LHCN-M2 (cell line): ENCODE measurements around the gene IVD. TPM values are rescaled to one million over a fixed set of nuclear protein-coding genes. Genes with fewer than 3 reads are reported as not detected.
A peak's percentile ranks its signal among the peaks of the same experiment; 100 is the strongest.

ENCODE experiments used
- DNase-seq: peaks from one replicate; pipeline ENCODE4 v3.0.0-alpha.2; 2012; ENCODE audit warnings: low read depth
- total RNA-seq: library from RNA; depleted of rRNA; stranded (reverse); fragments of >200 nt; gene quantifications from 2 replicates; pipeline ENCODE4 v1.2.3, GENCODE V29; 2014

IVD gene
- total RNA-seq, 1 experiment from 2014 or later = 32.3 TPM

GRCh38 chr15:40414816-40415215 is 9.2 kb downstream of the IVD start:
- DNase-seq = no peak

DNA sequence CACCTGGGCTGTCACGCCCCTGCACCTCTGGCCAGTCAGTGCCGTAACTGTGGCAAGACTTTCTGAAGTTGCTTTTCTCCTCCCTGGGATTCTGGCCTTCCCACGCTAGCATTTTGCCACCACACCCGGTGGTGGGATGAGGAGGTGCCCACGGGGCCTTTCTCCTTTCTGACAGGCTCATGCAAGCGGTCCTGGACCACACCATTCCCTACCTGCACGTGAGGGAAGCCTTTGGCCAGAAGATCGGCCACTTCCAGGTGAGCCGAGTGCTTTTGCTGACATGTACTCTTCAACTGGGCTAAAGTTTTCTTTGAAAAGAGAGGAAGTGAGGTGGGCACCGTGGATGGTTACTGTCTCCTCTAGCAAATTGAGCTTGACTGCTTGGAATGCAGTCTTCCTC is 9.6 kb downstream of the IVD start:
- no peak for DNase-seq

GRCh38 chr15:40416056-40416455 is 10.5 kb downstream of the IVD start:
- no peak for DNase-seq

DNA sequence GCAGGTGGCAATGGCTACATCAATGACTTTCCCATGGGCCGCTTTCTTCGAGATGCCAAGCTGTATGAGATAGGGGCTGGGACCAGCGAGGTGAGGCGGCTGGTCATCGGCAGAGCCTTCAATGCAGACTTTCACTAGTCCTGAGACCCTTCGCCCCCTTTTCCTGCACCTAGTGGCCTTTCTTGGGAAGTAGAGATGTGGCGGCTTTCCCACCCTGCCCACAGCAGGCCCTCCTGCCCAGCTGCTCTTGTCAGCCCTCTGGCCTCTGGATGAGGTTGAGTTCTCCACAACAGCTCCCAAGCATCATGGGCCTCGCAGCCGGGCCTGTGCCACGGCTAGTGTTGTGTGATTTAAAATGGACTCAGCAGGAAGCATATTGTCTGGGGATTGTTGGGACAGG is 12.5 kb downstream of the IVD start:
- no peak for DNase-seq

- DNase-seq = no peak
Observed at GRCh38 chr15:40420071-40420713, 14.6 kb downstream of the IVD start.

DNA sequence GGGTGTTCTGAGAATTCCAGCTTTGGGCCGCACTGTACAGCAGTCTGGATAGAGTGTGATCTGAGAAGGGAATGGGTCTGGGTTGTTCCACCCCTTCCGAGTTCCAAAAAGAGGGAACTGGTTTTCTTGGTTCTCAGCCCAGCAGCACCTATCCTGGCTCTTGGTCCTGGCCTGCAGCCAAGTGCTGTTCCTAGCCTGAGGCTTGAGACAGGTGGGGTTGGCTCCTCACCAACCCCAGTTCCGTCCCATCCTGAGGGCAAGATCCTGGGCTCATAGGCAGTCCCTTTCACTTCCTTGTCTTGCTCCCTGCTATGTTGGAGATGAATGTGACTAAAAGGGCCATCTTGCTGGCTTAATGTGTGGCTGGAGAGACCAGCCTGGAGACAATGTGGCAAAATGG is 15.2 kb downstream of the IVD start:
- no peak for DNase-seq

- peak; percentile 48 for DNase-seq
Observed at GRCh38 chr15:40421246-40422157, 15.9 kb downstream of the IVD start.

DNA sequence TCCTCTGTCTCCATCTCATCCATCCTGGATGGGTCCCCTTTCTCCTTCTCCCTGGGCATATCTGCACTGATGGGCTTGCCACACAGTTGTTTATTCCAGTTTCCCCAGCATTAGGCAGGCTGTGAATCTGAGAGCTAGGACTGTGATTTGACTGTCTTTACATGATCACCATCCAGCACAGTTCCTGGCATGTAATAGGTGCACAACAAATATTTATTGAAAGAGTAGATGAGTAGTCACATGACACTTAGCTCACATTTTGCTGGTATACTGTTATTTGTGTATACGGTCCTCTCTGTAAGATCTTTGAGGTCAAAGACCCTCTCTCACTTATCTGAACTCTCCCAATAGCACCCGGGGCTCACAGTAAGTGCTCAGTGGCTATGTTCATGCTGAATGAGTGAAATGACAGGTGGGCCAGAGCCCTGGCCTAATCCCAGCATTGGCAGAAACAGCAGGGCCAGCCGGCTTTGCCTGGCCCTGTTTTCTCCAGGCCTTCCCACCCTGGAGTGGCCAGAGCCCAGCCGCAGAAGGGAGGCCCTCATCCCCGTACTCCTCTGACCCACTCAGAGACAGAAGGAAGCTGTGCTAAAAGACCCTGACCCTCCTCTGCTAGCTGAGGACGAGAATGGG is 19.0 kb downstream of the IVD start:
- DNase-seq = peak; percentile 26

DNA sequence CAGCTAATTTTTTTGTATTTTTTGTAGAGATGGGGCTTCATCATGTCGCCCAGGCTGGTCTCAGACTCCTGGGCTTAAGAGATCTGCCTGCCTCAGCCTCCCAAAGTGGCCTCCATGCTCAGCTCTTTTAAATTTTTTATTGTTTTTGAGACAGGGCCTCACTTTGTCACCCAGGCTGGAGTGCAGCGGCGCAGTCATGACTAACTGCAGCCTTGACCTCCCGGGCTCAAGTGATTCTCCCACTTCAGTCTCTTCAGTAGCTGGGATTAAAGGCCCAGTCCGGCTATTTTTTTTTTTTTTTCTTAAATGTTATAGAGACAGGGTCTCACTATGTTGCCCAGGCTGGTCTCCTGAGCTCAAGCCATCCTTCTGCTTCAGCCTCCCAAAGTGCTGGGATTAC is 20.1 kb downstream of the IVD start:
- DNase-seq = no peak

DNA sequence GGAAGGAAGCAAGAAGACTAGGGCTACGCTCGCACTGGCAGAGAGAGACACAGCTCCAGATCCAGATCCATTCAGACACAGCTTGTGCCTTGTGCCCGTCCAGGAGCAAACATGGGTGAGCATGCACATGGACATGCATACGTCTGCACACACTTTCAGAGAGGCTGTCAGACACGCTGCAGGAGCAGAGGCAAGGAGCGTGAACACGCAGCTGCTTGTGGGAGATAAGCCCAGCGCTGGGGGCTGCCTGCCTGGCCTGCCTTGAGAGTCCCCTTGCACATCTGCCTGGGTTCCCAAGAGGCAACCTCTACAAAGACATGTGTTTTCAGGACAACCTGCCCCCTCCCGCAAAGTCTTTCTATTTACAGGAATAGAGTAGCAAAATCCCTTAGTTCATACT is 21.6 kb downstream of the IVD start:
- DNase-seq = no peak

- no peak for DNase-seq
Observed at GRCh38 chr15:40428185-40428584, 22.6 kb downstream of the IVD start.

- no peak for DNase-seq
Observed at GRCh38 chr15:40429068-40429710, 23.6 kb downstream of the IVD start.

DNA sequence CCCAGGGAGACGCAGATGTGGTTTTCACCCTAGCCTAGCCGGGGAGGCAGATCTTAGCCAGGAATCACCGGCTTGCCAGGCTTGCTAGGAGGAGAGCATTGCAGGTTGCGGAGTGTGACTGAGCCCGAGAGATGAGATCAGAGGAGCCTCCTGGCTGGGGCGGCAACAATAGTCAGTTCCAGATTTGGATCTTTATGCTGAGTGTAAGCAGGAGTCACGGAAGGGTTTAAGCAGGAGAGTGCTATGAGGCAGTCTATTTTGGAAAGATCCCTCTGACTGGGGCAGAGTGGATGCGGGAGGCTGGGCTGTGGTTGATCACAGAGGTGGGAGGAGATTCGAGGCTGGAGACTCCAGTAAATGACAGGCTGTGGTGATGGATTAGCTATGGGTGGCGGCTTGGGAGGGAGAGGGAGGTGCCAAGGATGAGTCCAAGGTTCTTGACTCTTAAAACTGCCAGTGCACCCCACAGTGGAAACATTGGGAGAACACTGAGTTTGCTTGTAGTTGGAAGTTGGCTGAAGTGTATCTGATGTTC is 24.7 kb downstream of the IVD start:
- peak; percentile 38 for DNase-seq

DNA sequence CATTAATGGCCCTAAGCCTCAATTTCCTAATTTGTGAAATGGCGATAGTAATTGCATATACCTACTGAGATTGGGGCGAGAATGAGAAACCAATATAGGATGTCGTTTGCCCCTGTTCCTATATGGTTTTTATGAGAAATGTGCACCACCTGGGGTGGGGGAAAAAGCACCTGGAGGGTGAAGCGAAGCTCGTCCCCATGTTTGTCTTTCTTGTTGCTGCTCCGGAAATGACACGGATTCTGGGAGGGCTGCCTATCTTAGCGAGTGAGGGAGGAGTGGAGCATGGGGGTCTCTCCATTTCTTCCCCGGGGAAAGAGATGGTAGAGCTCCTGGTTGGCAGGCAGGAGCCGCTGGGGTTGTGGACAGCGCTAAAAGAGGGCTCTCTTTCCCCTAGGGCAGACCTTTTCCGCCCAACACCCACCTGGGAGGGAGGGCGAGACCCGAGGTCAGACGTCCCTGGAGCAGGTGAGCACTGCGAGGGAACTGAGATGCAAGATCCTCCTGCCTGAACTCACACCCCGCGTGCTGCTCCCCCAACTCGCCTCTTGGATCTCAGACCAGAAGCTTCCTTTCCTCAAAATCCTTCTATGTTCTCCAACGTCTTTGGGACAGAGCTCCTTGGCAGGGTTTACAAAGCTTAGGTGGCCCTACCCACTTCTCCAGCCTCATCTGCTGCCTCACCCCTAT is 29.6 kb downstream of the IVD start:
- DNase-seq = no peak

DNA sequence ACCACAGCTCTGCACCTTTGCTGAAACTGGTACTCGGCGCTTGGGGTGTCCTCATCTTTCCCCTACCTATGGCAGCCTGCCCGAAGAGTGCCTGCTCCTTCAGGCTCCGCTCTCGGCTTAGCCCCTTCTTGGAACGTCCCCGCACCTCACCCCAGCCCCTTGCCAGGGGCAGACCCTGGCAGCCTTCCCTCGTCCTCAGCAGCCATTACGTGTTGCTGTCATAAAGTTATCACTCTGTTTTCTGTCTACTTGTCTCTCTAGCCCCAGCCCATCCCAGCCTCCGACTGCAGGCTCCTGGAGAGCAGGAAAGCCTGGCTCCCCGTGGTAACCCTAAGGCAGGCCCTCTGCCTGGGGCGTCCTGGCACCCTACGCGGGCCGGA is 30.1 kb downstream of the IVD start:
- no peak for DNase-seq

GRCh38 chr15:40436116-40436891 is 30.7 kb downstream of the IVD start:
- DNase-seq = peak; percentile 20

DNA sequence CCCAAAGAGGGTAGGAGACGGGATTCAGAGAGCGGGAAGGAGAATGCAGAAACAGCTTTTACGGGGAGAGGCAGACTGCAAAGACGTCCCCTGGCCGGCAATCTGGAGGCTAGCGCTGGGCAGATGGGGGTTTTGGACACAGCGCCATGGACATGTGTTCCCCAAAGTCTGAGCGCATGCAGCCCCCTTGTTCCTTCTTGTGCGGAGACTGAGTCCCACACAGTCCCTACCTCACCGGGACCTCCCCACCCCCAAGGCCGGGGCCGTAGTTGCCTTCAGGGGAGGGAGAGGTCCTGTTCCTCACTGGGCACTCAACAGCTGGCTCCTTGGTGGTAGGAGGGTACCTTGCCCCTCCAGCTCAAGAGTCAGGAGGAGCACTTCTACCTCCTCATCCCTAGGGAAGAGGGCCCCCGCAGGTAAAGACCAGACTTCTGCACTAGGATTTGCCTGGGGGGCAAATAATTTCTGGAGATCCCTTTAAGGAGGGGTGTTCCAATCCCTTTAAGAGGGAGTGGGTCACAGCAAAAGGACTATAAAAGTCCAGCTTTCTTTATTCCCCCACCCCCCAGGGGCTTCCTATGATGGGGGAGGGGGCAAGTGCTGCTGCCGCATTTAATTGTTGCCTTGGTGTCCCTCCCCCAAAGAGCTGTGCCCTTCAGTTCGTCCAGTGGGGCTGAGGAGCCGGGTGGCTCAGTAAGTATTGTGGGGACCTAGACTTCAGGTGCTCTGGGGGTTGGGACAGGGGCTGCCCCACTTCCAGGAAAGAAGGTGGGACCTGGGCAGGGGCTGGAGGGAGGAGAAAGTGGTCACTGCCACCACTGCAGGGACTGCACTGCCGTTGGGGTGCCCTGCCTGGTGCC is 31.5 kb downstream of the IVD start:
- no peak for DNase-seq

DNA sequence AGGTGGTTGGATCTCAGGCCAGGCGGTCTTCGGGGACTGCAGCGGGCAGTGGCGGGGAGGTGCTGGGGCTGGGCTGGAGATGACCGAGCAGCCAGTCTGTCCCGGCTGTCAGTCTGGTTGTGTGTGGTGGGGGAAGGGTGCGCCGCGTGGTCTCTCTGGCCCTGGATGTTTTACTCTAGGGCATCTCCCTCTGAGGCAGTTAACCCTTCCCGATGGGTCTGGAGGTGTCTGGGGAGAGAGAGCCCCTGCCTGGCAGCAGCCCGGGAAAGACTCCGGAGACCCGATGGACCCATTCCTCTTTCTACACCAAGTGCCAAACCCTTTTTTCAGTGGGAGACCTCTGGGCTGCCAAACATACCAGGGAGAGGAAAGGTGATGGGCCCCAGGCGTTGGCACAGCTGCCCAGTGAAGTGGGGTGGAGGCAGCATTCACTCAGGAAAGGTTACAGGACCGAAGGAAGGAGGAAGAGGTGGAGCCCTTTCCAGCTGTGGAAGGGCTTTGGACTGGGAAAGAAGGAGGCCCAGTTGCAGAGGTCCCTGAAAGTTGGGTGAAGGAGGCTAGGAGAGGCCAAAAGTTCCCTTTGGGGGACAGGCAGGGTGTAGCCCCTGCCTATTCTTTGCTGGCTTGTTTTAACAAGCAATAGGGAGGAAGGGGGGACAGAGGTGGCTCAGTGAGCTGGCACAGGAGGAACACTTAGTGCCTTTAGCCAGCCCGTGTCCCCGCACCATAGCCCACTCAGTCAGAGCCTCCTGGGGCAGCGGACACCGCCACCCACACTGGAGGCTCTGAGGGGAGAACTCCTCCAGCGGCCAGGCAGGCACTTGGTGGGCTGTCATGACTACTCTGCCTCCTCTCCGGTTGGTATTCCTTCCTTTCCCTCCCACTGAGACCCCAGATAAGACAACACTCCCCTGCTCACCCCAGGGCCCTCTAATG is 32.4 kb downstream of the IVD start:
- DNase-seq = no peak
